ENCODE data around the gene SYT3.

DNA sequence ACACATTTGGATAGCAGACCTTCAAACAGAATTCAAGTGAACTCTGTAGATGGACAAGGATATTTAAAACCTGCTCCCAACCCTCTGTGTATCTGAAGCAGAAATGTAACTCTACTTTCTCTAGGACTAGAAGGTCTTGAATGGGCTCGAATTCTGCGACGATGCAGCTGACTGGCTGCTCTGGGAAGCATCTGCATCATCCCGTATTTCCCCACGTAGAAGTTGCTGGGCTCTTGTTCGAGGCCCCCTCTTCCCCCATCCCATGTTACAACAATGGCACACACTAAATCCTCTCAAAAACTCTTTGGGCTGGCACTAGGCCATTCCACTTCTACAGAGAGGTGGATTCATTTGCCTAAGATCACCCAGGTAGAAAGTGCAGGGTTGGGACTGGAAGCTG, 24.5 kb upstream of the SYT3 start:
- TF ChIP-seq, protein P1, sequence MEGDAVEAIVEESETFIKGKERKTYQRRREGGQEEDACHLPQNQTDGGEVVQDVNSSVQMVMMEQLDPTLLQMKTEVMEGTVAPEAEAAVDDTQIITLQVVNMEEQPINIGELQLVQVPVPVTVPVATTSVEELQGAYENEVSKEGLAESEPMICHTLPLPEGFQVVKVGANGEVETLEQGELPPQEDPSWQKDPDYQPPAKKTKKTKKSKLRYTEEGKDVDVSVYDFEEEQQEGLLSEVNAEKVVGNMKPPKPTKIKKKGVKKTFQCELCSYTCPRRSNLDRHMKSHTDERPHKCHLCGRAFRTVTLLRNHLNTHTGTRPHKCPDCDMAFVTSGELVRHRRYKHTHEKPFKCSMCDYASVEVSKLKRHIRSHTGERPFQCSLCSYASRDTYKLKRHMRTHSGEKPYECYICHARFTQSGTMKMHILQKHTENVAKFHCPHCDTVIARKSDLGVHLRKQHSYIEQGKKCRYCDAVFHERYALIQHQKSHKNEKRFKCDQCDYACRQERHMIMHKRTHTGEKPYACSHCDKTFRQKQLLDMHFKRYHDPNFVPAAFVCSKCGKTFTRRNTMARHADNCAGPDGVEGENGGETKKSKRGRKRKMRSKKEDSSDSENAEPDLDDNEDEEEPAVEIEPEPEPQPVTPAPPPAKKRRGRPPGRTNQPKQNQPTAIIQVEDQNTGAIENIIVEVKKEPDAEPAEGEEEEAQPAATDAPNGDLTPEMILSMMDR (optimal IDR thresholded peaks at IDR 0.05 in 1 of 3, IDR thresholded peaks at IDR 0.05 in 1 of 3, conservative IDR thresholded peaks at IDR 0.05 in 1 of 3; ENCODE audit: extremely low read depth in 1 of 3, insufficient read depth in 2 of 3, low read length in 3 of 3), result no peak
- TF ChIP-seq EZH2 (IDR thresholded peaks at IDR 0.05; ENCODE audit: low read length), result no peak
